Endothelial cell of umbilical vein (primary cell): Measurements from ENCODE around the gene THSD7A. TPM values are rescaled to one million over a fixed set of nuclear protein-coding genes. Genes with fewer than 3 reads are reported as not detected.

Source experiments
- BruUV-seq: library from RNA; stranded (reverse); fragments of 400-500 nt; replicated peaks from 2 replicates; lab custom pipeline; 2021; lab: Mats Ljungman, UMichigan
- CTCF ChIA-PET: fragments of 300-600, 350-600 bp; sonication (Branson Sonifier 250); formaldehyde crosslinking; loops from one replicate; lab custom pipeline; 2021; ENCODE audit warnings: antibody characterized with exemption, inconsistent platforms; lab: Charles Lee
- POLR2A ChIA-PET: fragments of 300-600, 350-600 bp; sonication (Branson Sonifier 250); formaldehyde crosslinking; loops from one replicate; lab custom pipeline; 2021; ENCODE audit warnings: antibody characterized with exemption, inconsistent platforms; lab: Charles Lee
- DNase-seq: peaks from one replicate; pipeline ENCODE4 v3.0.0-alpha.2; 2011; ENCODE audit warnings: low read depth, low spot score
- FAIRE-seq: peaks from 2 replicates; lab custom pipeline; 2011; peaks lifted over from hg19 to GRCh38; lab: Jason Lieb, UNC
- H2AFZ ChIP-seq: 2 replicates; pipeline ENCODE4 v1.6.0; 2012; ENCODE audit warnings: low read depth, low read length, control low read depth, inconsistent platforms
- H3K27ac ChIP-seq: 2 replicates; pipeline ENCODE4 v1.5.1; 2011; ENCODE audit warnings: low read depth, mild to moderate bottlenecking, control low read depth, low read length, moderate library complexity; ENCODE audit not compliant: insufficient read depth
- H3K27me3 ChIP-seq, 2 experiments: 2 replicates each; pipeline versions ENCODE4 v1.6.0 to v1.6.1; 2011; ENCODE audit warnings: low read length in 2 of 2, mixed read lengths in 1 of 2; ENCODE audit not compliant: control insufficient read depth in 2 of 2, insufficient read depth in 2 of 2
- H3K36me3 ChIP-seq, 2 experiments: 2 replicates in 1 of 2; 3 replicates in 1 of 2; pipeline ENCODE4 v1.5.1; 2011; ENCODE audit warnings: low read length in 2 of 2, mild to moderate bottlenecking in 1 of 2, moderate library complexity in 1 of 2; ENCODE audit not compliant: control insufficient read depth in 2 of 2, insufficient read depth in 2 of 2; ENCODE audit errors: extremely low read depth in 1 of 2
- H3K4me1 ChIP-seq: 3 replicates; pipeline ENCODE4 v1.5.1; 2011; ENCODE audit warnings: mild to moderate bottlenecking, low read length; ENCODE audit not compliant: control insufficient read depth, insufficient read depth; ENCODE audit errors: extremely low read depth
- H3K4me2 ChIP-seq: 2 replicates; pipeline ENCODE4 v1.6.1; 2011; ENCODE audit warnings: low read length, control low read depth, mixed read lengths; ENCODE audit not compliant: insufficient read depth
- H3K4me3 ChIP-seq, 3 experiments: fragments of 200-600 bp in 1 of 3; sonication (generic), shearing (Covaris generic) in 1 of 3; replicated peaks in 1 of 3; 2 replicates each; pipeline ENCODE4 v1.5.1; 2011 to 2016; ENCODE audit warnings: control low read depth in 3 of 3, low read length in 3 of 3, mild to moderate bottlenecking in 2 of 3, inconsistent platforms in 1 of 3, low read depth in 1 of 3, moderate library complexity in 1 of 3; ENCODE audit not compliant: insufficient read depth in 1 of 3
- H3K79me2 ChIP-seq: 2 replicates; pipeline ENCODE4 v1.6.0; 2012; ENCODE audit warnings: low read length, inconsistent platforms; ENCODE audit not compliant: control insufficient read depth, insufficient read depth
- H3K9ac ChIP-seq: replicated peaks from 2 replicates; pipeline ENCODE3; 2011; ENCODE audit warnings: low read length, control low read depth; ENCODE audit not compliant: insufficient read depth; ENCODE audit errors: extremely low read depth
- H3K9me1 ChIP-seq: replicated peaks from 3 replicates; pipeline ENCODE4 v1.6.0; 2011; ENCODE audit warnings: mild to moderate bottlenecking, low read length; ENCODE audit not compliant: control insufficient read depth, insufficient read depth; ENCODE audit errors: extremely low read depth
- H3K9me3 ChIP-seq: replicated peaks from 2 replicates; pipeline ENCODE4 v1.5.1; 2012; ENCODE audit warnings: low read length, inconsistent platforms; ENCODE audit not compliant: control insufficient read depth, insufficient read depth
- H4K20me1 ChIP-seq: replicated peaks from 2 replicates; pipeline ENCODE3; 2011; ENCODE audit warnings: mild to moderate bottlenecking, low read length; ENCODE audit not compliant: control insufficient read depth, insufficient read depth; ENCODE audit errors: extremely low read depth
- EZH2 ChIP-seq: IDR thresholded peaks from 2 replicates; pipeline ENCODE4 v1.6.1; 2012; ENCODE audit warnings: borderline replicate concordance, low read depth, mild to moderate bottlenecking, moderate library complexity, low read length, inconsistent platforms; ENCODE audit not compliant: severe bottlenecking
- FOS ChIP-seq: IDR thresholded peaks from 2 replicates; pipeline ENCODE4 v1.6.1; 2011; ENCODE audit warnings: mild to moderate bottlenecking, low read length, moderate library complexity, borderline replicate concordance; ENCODE audit not compliant: insufficient read depth
- GATA2 ChIP-seq: IDR thresholded peaks from 2 replicates; pipeline ENCODE4 v1.7.0; 2011; ENCODE audit warnings: low read depth, mild to moderate bottlenecking, moderate library complexity, mixed read lengths, low read length; ENCODE audit not compliant: insufficient read length, insufficient read depth
- JUN ChIP-seq: IDR thresholded peaks from 2 replicates; pipeline ENCODE4 v1.6.1; 2011; ENCODE audit warnings: borderline replicate concordance, low read depth; ENCODE audit not compliant: insufficient read length, insufficient read depth
- MAX ChIP-seq: IDR thresholded peaks from 2 replicates; pipeline ENCODE4 v1.6.1; 2011; ENCODE audit not compliant: insufficient read depth, insufficient read length
- MYC ChIP-seq: IDR thresholded peaks from one replicate; pipeline ENCODE4 v1.6.1; 2011; ENCODE audit warnings: mild to moderate bottlenecking, low read depth, low read length
- POLR2AphosphoS5 ChIP-seq: IDR thresholded peaks from 2 replicates; pipeline ENCODE4 v1.6.1; 2012; ENCODE audit warnings: low read depth, mild to moderate bottlenecking, control low read depth, low read length, moderate library complexity; ENCODE audit not compliant: insufficient read depth
- dilution Hi-C: fragments of 300-500 bp; cut with MboI; formaldehyde crosslinking; loops from one replicate; pipeline ENCODE4 v1.15.0; 2019; ENCODE audit warnings: low sequenced_read_pairs; ENCODE audit not compliant: extremely low pct_ligation_motif_present
- intact Hi-C: fragments of 100-400 bp; cut with micrococcal nuclease; formaldehyde crosslinking; loops from one replicate; pipeline ENCODE4 v1.10.0; 2022
- polyA plus RNA-seq, 4 experiments: library from polyadenylated mRNA; depleted of rRNA in 3 of 4; stranded (reverse) in 3 of 4; unstranded in 1 of 4; fragments of >200 nt; gene quantifications; 2 replicates each; pipeline versions ENCODE4 v1.2.1 to v1.2.3, GENCODE V29; 2011 to 2012; ENCODE audit warnings: missing spikeins in 1 of 4
- total RNA-seq: library from RNA; stranded (reverse); gene quantifications from 2 replicates; pipeline ENCODE4 v1.2.3, GENCODE V29; 2021

Gene THSD7A
- total and polyA plus RNA-seq, 2 donors (not counting 3 experiments of a cell fraction or from before 2014, with no cell fraction given) = 3.3 to 12.7 TPM

GRCh38 chr7:11332865-11333228 is 499.2 kb downstream of the THSD7A start:
- Histone ChIP-seq H4K20me1 (no peaks in the 10 kb centered on the region), H3K4me3 (no peak overlapping the region), H3K9me3 (no peaks in the 10 kb centered on the region), H2AFZ (no peak overlapping the region), H3K4me2 (no peak overlapping the region), H3K4me1 (no peaks in the 10 kb centered on the region), H3K79me2 (no peaks in the 10 kb centered on the region), H3K9me1 (no peaks in the 10 kb centered on the region), H3K36me3 (no peaks in the 10 kb centered on the region), H3K27me3 (no peaks in the 10 kb centered on the region), H3K27ac (no peak overlapping the region), H3K9ac (no peak overlapping the region)
- CTCF ChIA-PET = no interaction called here
- intact Hi-C loops (no loop called here), dilution Hi-C loops (no loop called here)
- FAIRE-seq = no peak
- no peak for DNase-seq
- POLR2A ChIA-PET = no interaction called here
- BruUV-seq = no TSS peak
- no peak for TF ChIP-seq GATA2
- TF ChIP-seq POLR2AphosphoS5 = no peak
- TF ChIP-seq MAX = no peak

- H3K9ac ChIP-seq = no peak overlapping the region
- no peaks in the 10 kb centered on the region for H3K27me3 ChIP-seq
- H3K4me3 ChIP-seq = no peak overlapping the region
- dilution Hi-C loops = no loop called here
- no peaks in the 10 kb centered on the region for H3K9me1 ChIP-seq
- H3K9me3 ChIP-seq = no peaks in the 10 kb centered on the region
- no TSS peak for BruUV-seq
- CTCF ChIA-PET = no interaction called here
- intact Hi-C loops = no loop called here
- no peaks in the 10 kb centered on the region for H3K4me1 ChIP-seq
- H3K4me2 ChIP-seq = no peak overlapping the region
- H2AFZ ChIP-seq = no peak overlapping the region
- H3K79me2 ChIP-seq = no peaks in the 10 kb centered on the region
- POLR2A ChIA-PET = no interaction called here
- H4K20me1 ChIP-seq = no peaks in the 10 kb centered on the region
- H3K27ac ChIP-seq = no peak overlapping the region
- H3K36me3 ChIP-seq = no peaks in the 10 kb centered on the region
- FAIRE-seq (no peak), DNase-seq (no peak)
- TF ChIP-seq MAX (no peak), MYC (no peak), EZH2 (no peak), POLR2AphosphoS5 (no peak), FOS (no peak), JUN (no peak)
Measured at GRCh38 chr7:11332186-11332864, 499.7 kb downstream of the THSD7A start.
